Activated naive CD4-positive, alpha-beta T cell treated with anti-CD3 and anti-CD28 coated beads for 36 hours (primary cell): ENCODE results near the gene CD244. TPM values are rescaled to one million over a fixed set of nuclear protein-coding genes. Genes with fewer than 3 reads are reported as not detected.
"Not testable (repeated sequence)": the region's sequence is repeated elsewhere in the genome, so short reads cannot be mapped to it uniquely, and the experiment has no call there.

Source experiments
- CTCF ChIA-PET: fragments of 350-600 bp; sonication (Branson Sonifier 250); formaldehyde crosslinking; loops from one replicate; lab custom pipeline; 2021; ENCODE audit warnings: antibody characterized with exemption; lab: Charles Lee
- DNase-seq: peaks from one replicate; pipeline ENCODE4 v3.0.0-alpha.2; 2020
- H3K27ac Mint-ChIP-seq: one replicate; pipeline ENCODE4 v1.8.0; 2021; ENCODE audit warnings: mild to moderate bottlenecking, mixed read lengths
- H3K27me3 Mint-ChIP-seq: one replicate; pipeline ENCODE4 v1.8.0; 2021; ENCODE audit warnings: low read depth, mixed read lengths
- H3K36me3 Mint-ChIP-seq: one replicate; pipeline ENCODE4 v1.8.0; 2021; ENCODE audit warnings: low read depth, mixed read lengths
- H3K4me1 Mint-ChIP-seq: one replicate; pipeline ENCODE4 v1.8.0; 2021; ENCODE audit warnings: low read depth, mixed read lengths
- H3K4me3 Mint-ChIP-seq: one replicate; pipeline ENCODE4 v1.8.0; 2021; ENCODE audit warnings: mild to moderate bottlenecking, moderate library complexity, mixed read lengths
- H3K9me3 Mint-ChIP-seq: one replicate; pipeline ENCODE4 v1.8.0; 2021; ENCODE audit warnings: mixed read lengths
- intact Hi-C: fragments of 100-400 bp; cut with micrococcal nuclease; formaldehyde crosslinking; loops from one replicate; pipeline ENCODE4 v1.15.1; 2023
- total RNA-seq, 2 experiments: library from RNA; stranded (reverse); gene quantifications; one replicate each; pipeline ENCODE4 v1.2.3, GENCODE V29; 2021

Gene CD244
- total RNA-seq, 2 experiments from 2014 or later, result 0.15 TPM; not detected in 1

GRCh38 chr1:160888926-160889325, 26.2 kb upstream of the CD244 start:
- intact Hi-C loops, result no loop called here
- Mint-ChIP-seq H3K4me1 (no peaks in the 10 kb centered on the region), H3K27me3 (no peaks in the 10 kb centered on the region), H3K4me3 (no peak overlapping the region), H3K9me3 (peaks cover 4% of the 10 kb centered on the region), H3K36me3 (no peaks in the 10 kb centered on the region), H3K27ac (no peak overlapping the region)
- CTCF ChIA-PET, result no interaction called here
- no peak for DNase-seq

DNA sequence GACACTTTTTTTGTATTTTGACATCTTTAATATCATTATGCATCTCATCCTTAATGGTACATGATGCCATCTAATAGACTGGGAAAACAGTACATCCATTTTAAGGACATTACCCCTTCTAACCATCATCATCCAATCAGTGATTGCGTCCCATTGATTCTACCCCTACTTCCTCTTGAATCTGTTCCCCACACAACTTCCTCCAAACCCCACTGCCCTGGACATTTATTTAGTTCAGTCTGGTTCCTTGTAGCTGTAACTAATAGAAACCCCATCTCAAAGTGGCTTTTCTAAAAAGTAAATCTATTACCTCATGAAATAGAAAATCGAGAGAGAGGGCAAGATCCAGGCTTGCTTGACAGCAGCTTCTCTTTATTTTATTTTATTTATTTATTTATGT, 24.4 kb upstream of the CD244 start:
- CTCF ChIA-PET, result interaction anchor here (1.1 to 2.3 kb wide), 3 partner anchors 24 to 68 kb away, joined by 3 to 9 read pairs (median 3); partner anchors contain the start of genes CD244 and ITLN2
- no peak overlapping the region for H3K27ac Mint-ChIP-seq

DNA sequence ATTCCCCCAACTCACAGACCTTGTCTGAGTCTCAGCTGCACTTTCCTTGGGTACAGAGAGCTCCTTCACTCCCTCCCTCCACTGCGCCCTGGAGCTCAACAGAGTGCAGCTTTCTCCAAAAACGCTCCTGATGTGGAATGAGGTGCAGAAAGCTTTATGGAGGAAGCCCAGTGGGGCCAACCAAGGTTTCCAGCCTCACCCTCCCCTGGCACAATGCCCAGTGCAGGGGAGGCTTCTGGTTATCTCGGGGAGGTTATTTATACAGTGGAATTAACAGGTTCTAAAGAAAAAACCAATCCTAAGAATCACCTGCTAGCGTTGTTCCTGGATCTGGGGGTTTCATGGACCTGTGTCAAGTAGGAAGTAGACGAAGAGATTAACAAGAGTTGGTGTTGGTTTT, 22.4 kb upstream of the CD244 start, which contains the start of gene ITLN1:
Gene ITLN1, minus strand, starts transcription at position 139 of the 400 bp plus-strand sequence. CDS start 303 bp downstream, outside the sequence.
- intact Hi-C loops, result no loop called here
- Mint-ChIP-seq H3K36me3 (no peaks in the 10 kb centered on the region), H3K4me1 (no peaks in the 10 kb centered on the region), H3K27ac (no peak within 1 kb of the TSS), H3K27me3 (no peaks in the 10 kb centered on the region), H3K9me3 (no peaks in the 10 kb centered on the region), H3K4me3 (no peak within 1 kb of the TSS)
- CTCF ChIA-PET, result interaction anchor here (0.8 to 3.8 kb wide), 6 partner anchors 21 to 204 kb away, joined by 3 to 18 read pairs (median 4); no protein-coding TSS in a partner anchor
- no peak for DNase-seq

More for the DNA sequence above, 24.4 kb upstream of the CD244 start:
- intact Hi-C loops, result no loop called here
- Mint-ChIP-seq H3K36me3 (no peaks in the 10 kb centered on the region), H3K27me3 (no peaks in the 10 kb centered on the region), H3K4me3 (no peak overlapping the region), H3K4me1 (no peaks in the 10 kb centered on the region), H3K9me3 (no peaks in the 10 kb centered on the region)
- DNase-seq, result no peak

- H3K27me3 Mint-ChIP-seq, result no peaks in the 10 kb centered on the region
- no peaks in the 10 kb centered on the region for H3K9me3 Mint-ChIP-seq
- no peaks in the 10 kb centered on the region for H3K36me3 Mint-ChIP-seq
- no peak for DNase-seq
- no peak overlapping the region for H3K4me3 Mint-ChIP-seq
- H3K4me1 Mint-ChIP-seq, result no peaks in the 10 kb centered on the region
- CTCF ChIA-PET, result interaction anchor here (0.8 to 3.8 kb wide), 6 partner anchors 21 to 203 kb away, joined by 3 to 18 read pairs (median 4); no protein-coding TSS in a partner anchor
- no peak overlapping the region for H3K27ac Mint-ChIP-seq
- intact Hi-C loops, result no loop called here
Measured at GRCh38 chr1:160884579-160884978, 21.9 kb upstream of the CD244 start.

DNA sequence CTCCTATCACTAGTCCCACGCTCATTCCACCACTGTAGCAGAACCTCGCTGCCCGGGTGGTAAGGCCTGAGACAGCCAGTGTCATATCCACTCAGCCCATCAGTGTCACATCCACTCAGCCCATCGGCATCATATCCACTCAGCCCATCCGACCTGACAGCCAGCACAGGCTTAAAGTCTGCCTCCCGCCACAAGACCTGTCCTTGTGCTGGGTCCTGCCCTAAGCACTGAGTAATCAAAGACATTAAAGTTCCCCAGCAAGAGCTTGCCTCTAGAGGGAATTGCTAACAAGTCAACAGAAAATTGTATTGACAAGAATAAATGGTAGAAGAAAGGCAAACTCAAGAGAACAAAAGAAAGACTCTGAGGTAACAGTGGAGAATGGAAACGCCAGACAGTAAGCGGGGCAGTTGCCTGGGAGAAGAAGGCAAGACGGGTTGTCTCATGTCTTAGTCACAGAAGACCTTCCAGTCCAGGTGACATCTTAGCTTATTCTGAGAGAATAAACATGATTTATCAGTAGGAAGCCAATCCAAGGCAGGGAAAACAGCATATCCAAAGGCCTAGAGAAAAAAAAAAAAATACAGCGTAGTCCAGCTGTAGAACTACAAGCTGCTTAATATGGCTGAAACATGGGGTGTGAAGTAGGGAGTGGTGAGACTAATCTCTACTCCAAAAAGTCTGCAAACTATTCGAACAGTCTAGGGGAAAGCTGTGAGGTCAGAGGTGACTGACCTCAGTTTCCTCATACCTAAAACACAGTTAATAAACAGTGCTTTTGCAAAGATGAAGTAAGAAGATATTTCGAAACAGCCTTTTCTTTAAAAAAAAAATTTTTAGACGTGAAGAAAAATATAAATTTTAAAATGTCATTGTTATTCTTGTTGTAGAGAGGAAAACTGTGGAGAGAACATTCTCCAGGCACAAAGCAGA, 21.2 kb upstream of the CD244 start:
- no peaks in the 10 kb centered on the region for H3K36me3 Mint-ChIP-seq
- CTCF ChIA-PET, result interaction anchor here (1.0 to 3.8 kb wide), 4 partner anchors 24 to 115 kb away, joined by 3 to 18 read pairs (median 7); no protein-coding TSS in a partner anchor
- no peaks in the 10 kb centered on the region for H3K27me3 Mint-ChIP-seq
- H3K4me3 Mint-ChIP-seq, result no peak overlapping the region
- DNase-seq, result no peak
- H3K27ac Mint-ChIP-seq, result no peak overlapping the region
- intact Hi-C loops, result no loop called here
- no peaks in the 10 kb centered on the region for H3K4me1 Mint-ChIP-seq
- no peaks in the 10 kb centered on the region for H3K9me3 Mint-ChIP-seq

DNA sequence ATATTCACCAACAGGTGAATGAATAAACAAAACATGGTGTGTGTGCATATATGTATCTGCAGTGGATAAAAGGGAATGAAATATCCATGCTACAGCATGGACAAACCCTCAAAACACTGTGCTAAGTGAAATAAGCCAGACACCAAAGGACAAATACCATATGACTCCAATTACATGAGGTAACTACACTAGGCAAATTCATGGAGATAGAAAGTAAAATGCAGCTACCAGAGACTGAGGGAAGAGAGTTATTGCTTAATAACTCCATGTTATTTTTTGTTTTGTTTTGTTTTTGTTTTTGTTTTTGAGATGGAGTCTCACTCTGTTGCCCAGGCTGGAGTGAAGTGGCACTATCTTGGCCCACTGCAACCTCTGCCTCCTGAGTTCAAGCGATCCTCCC, 19.9 kb upstream of the CD244 start:
- Mint-ChIP-seq H3K4me1 (peaks cover under 1% of the 10 kb centered on the region), H3K36me3 (no peaks in the 10 kb centered on the region), H3K27me3 (no peaks in the 10 kb centered on the region), H3K4me3 (no peak overlapping the region), H3K27ac (no peak overlapping the region), H3K9me3 (no peaks in the 10 kb centered on the region)
- intact Hi-C loops, result no loop called here
- CTCF ChIA-PET, result interaction anchor here (1.0 to 3.8 kb wide), 2 partner anchors 48 to 114 kb away, joined by 3 to 18 read pairs; no protein-coding TSS in a partner anchor
- no peak for DNase-seq

DNA sequence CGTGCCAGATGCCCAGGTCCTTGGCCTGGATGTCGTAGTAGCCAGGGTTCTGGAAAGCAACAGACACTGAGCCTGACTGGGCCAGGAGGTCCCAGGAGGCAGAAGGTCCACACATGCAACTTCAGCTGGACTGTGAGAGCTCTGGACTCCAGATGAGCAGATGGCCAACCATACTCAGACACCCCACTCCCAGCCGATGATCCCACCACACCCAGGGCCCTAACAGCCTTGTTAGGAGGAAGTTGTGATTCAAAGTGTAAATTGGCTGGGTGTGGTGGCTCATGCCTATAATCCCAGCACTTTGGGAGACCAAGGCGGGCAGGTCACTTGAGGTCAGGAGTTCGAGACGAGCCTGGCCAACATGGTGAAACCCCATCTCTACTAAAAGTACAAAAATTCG, 18.6 kb upstream of the CD244 start:
- DNase-seq, H3K36me3 Mint-ChIP-seq, H3K9me3 Mint-ChIP-seq, H3K27me3 Mint-ChIP-seq, CTCF ChIA-PET, H3K4me3 Mint-ChIP-seq, H3K4me1 Mint-ChIP-seq, H3K27ac Mint-ChIP-seq, intact Hi-C loops: not testable (repeated sequence)

DNA sequence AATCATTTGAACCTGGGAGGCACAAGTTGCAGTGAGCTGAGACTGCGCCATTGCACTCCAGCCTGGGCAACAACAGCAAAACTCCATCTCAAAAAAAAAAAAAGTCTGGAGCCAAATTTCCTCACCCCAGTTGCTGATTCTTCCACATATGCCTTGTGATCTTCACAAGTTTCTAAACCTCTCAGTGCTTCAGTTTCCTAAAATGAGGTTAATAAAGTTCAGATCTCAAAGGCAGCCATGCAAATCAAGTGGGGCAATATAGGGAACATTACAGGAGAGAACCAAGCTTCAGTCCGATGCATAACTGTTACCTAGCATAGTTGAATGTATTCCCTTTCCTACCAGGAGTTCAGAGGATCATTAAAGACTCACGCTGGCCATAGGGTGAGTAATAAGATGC, 17.5 kb upstream of the CD244 start:
- intact Hi-C loops, result no loop called here
- Mint-ChIP-seq H3K4me1 (peaks cover 9% of the 10 kb centered on the region), H3K9me3 (no peaks in the 10 kb centered on the region), H3K4me3 (no peak overlapping the region), H3K27me3 (no peaks in the 10 kb centered on the region), H3K27ac (no peak overlapping the region), H3K36me3 (no peaks in the 10 kb centered on the region)
- CTCF ChIA-PET, result no interaction called here
- DNase-seq, result no peak

DNA sequence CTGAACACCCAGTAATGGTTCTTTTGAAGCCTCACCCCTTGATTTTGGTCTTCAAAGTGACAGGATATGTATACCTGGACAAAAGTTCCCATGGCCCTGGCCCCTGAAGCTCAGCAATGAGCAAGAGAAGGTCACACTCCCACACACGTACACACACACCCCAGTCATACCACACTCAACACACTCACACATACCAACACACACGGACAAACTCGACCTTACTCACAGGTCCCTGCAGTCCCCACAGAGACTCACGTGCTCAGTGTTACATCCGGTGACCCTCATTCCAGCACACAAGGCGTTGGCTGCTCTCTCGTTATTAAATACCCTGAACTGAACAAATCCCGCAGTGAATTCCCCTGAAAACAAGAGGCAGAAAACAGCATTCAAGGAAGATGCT, 16.4 kb upstream of the CD244 start:
- H3K4me3 Mint-ChIP-seq, result no peak overlapping the region
- DNase-seq, result no peak
- intact Hi-C loops, result loop anchor here (5.0 kb wide), 1 partner anchor 197 kb away; no protein-coding TSS in a partner anchor
- peaks cover 16% of the 10 kb centered on the region for H3K4me1 Mint-ChIP-seq
- no peak overlapping the region for H3K27ac Mint-ChIP-seq
- no peaks in the 10 kb centered on the region for H3K27me3 Mint-ChIP-seq
- CTCF ChIA-PET, result interaction anchor here (0.6 to 1.6 kb wide), 6 partner anchors 16 to 103 kb away, joined by 3 to 7 read pairs (median 4); partner anchors contain the start of genes CD244 and ITLN2
- no peaks in the 10 kb centered on the region for H3K36me3 Mint-ChIP-seq
- no peaks in the 10 kb centered on the region for H3K9me3 Mint-ChIP-seq

DNA sequence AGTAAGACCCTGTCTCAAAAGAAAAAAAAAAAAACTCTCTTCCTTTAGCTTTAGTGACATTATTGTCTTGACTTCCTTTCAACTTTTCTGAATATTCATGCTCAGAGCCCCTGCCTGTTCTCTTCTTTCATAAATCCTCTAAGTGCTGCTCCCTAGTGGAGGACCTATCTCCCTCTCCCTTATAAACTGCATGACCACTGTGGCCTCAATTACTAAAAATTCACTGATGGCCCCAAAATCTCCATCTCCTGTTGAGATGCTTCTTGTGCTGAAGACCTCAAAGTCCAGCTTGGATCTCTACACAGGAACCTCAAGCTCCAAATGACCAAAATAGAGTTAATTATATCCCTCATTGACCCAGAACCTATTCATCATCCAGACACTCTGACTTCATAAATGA, 14.5 kb upstream of the CD244 start:
- H3K27ac Mint-ChIP-seq, result no peak overlapping the region
- CTCF ChIA-PET, result interaction anchor here (0.6 to 2.3 kb wide), 15 partner anchors 15 to 806 kb away, joined by 3 to 14 read pairs (median 5); partner anchors contain the start of genes CD244 and ITLN2
- H3K36me3 Mint-ChIP-seq, result no peaks in the 10 kb centered on the region
- H3K9me3 Mint-ChIP-seq, result no peaks in the 10 kb centered on the region
- peaks cover 16% of the 10 kb centered on the region for H3K4me1 Mint-ChIP-seq
- intact Hi-C loops, result loop anchor here (1.0 to 5.0 kb wide), 4 partner anchors 42 to 195 kb away; no protein-coding TSS in a partner anchor
- H3K27me3 Mint-ChIP-seq, result no peaks in the 10 kb centered on the region
- DNase-seq, result peak; percentile 14
- no peak overlapping the region for H3K4me3 Mint-ChIP-seq

- H3K4me1 Mint-ChIP-seq, result peaks cover 16% of the 10 kb centered on the region
- no peak overlapping the region for H3K27ac Mint-ChIP-seq
- DNase-seq, result no peak
- no peaks in the 10 kb centered on the region for H3K36me3 Mint-ChIP-seq
- no peaks in the 10 kb centered on the region for H3K27me3 Mint-ChIP-seq
- no peaks in the 10 kb centered on the region for H3K9me3 Mint-ChIP-seq
- CTCF ChIA-PET, result interaction anchor here (1.6 to 2.3 kb wide), 8 partner anchors 14 to 150 kb away, joined by 5 to 14 read pairs (median 5); partner anchors contain the start of genes CD244 and ITLN2
- intact Hi-C loops, result loop anchor here (2.0 to 5.0 kb wide), 2 partner anchors 100 to 194 kb away; no protein-coding TSS in a partner anchor
- H3K4me3 Mint-ChIP-seq, result no peak overlapping the region
Measured at GRCh38 chr1:160876311-160876710, 13.6 kb upstream of the CD244 start.

DNA sequence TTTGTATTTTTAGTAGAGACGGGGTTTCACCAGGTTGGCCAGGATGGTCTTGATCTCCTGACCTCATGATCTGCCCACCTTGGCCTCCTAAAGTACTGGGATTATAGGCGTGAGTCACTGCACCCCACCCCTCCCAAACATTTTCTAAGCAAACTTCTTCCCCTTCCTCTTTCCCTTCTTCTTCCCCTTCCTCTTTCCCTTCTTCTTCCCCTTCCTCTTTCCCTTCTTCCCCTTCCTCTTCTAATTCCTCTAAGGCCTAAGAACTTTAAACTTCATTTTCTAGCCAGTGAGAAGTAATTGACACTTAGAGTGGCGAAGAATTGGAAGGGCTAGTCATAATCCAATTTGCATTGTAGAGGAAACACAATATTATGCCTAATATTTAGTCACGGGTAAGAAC, 12.9 kb upstream of the CD244 start:
- intact Hi-C loops, result loop anchor here (5.0 kb wide), 1 partner anchor 193 kb away; no protein-coding TSS in a partner anchor
- H3K9me3 Mint-ChIP-seq, H3K36me3 Mint-ChIP-seq, CTCF ChIA-PET, H3K27me3 Mint-ChIP-seq, DNase-seq, H3K4me3 Mint-ChIP-seq, H3K27ac Mint-ChIP-seq: not testable (repeated sequence)
- peaks cover 16% of the 10 kb centered on the region for H3K4me1 Mint-ChIP-seq
